GM21528 (cell line): ENCODE data around the gene SMPD3.
A peak's percentile ranks its signal among the peaks of the same experiment; 100 is the strongest.

Experiments used
- ATAC-seq: cut with Tn5 transposase; IDR thresholded peaks from one replicate; pipeline ENCODE4 v1.9.1; 2021; ENCODE audit warnings: mild to moderate bottlenecking, moderate library complexity; ENCODE audit not compliant: unreplicated experiment, low FRiP score

Gene SMPD3

GRCh38 chr16:68473358-68474070 lies 25.2 kb upstream of the SMPD3 start:
- ATAC-seq, result no peak

- ATAC-seq, result no peak
Observed at GRCh38 chr16:68472581-68472980, 24.3 kb upstream of the SMPD3 start.

DNA sequence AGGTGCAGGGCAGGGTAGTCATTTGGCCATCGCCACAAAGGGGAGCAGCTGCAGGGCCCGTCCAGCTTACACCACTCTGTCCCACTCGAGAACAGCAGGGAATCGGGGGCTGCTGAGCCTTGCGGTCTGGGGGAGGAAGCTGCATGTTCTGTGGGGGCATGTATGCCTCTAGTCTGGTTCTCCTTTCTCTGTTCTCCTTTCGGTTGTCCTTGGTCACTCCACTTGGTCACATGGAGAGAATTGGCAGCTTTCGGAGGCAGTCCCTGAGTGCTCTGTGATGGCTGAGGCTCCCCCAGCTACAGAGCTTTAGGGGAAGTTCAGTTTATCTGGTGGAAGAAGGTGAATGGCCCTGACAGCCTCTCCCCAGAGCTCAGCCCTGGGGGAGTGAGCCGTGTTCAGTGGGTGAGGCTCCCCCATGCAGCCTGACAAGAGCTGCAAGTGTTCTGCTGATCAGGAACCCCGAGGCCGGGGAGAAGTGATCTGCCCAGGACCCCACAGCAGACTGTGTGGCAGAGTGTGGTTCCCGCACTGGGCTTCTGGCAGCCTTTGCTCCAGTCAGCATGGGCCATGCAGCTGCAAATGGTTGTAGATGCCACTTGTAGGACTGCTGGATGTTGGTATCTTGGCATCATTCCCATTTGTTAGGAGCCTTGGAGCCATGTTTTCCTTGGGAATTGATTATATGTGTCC lies 22.3 kb upstream of the SMPD3 start:
- peak; percentile 82 for ATAC-seq

- peak; percentile 9 for ATAC-seq
Observed at GRCh38 chr16:68469796-68470460, 21.6 kb upstream of the SMPD3 start.

GRCh38 chr16:68468842-68469241 lies 20.5 kb upstream of the SMPD3 start:
- no peak for ATAC-seq

GRCh38 chr16:68466174-68466573 lies 17.9 kb upstream of the SMPD3 start:
- ATAC-seq, result no peak

DNA sequence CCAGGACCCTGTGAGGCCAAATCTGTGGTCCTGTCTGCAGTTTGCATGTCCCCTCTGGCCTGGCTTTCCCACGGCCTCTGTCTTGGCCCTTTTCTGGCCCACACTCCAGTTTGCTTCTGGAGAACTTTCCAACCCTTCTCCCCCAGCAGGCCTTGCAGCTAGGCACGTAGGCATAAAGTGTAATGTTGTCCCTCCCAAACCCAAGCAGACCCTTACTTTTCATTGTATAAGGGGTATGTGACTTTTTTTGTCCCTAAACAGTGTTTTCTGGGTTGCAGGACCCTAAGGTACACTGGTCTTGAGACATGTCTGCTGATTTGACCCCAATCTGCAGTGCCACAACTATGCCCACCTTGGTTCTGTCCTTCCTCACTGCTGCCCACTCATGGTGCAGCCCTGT lies 15.6 kb upstream of the SMPD3 start:
- ATAC-seq, result no peak

GRCh38 chr16:68460067-68460466 lies 11.8 kb upstream of the SMPD3 start:
- no peak for ATAC-seq

DNA sequence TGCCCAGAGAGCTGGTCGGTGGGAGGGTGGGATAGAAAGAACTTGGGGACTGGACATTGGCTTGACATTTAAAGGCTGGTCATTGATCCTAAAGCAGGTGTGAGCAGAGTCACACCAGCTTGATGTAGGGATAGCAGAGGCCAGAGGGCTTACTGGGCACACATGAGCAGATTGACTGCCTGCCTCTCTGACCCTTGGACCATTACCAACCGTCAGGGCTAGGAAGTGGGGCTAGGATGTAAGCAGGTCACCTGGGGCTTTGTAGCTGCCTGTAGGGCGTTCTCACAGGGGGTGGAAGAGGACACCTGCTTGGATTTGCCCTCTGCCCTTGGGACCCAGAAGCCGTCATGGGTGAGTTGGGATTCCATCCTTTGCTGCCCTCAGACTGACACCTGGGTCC lies 11.1 kb upstream of the SMPD3 start:
- ATAC-seq, result no peak

- no peak for ATAC-seq
Observed at GRCh38 chr16:68458551-68458950, 10.2 kb upstream of the SMPD3 start.

DNA sequence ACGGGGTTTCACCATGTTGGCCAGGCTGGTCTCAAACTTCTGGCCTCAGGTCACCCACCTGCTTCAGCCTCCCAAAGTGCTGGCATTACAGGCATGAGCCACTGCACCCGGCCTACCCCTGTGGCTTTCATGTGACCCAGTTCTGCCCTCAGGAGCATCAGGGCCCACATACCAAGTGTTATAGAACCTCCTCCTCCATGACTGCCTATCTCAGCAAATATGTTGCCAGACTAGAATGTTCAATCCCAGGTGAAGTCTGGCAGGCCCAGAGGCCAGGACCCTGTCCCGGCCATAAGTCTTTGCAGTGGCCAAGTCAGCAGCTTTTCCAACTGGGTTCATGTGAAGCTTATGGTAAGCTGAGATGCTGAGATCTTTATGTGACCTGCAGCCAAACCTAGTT lies 9.8 kb upstream of the SMPD3 start:
- no peak for ATAC-seq

- ATAC-seq, result no peak
Observed at GRCh38 chr16:68455631-68456030, 7.3 kb upstream of the SMPD3 start.

- ATAC-seq, result no peak
Observed at GRCh38 chr16:68454920-68455435, 6.7 kb upstream of the SMPD3 start.

- ATAC-seq, result no peak
Observed at GRCh38 chr16:68453816-68454215, 5.5 kb upstream of the SMPD3 start.

DNA sequence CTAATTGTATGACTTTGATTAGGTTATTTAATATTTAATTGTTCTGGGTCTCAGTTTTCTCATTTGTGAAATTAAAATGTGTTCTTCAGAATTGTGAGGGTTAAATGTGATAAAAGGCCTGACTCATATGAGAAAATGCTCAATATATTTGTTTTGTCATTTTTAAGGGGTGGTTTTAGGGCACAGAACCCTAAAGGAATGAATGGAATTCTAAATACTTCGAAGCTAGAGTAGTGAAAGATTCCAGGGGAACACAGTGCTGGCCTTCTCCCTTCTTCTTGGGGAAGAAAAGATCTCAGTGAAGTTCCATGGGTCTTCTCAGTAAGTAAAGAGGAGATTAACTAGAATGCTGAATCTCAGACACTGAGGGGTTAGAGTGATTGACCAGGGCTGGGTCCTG lies 3.9 kb upstream of the SMPD3 start:
- no peak for ATAC-seq

DNA sequence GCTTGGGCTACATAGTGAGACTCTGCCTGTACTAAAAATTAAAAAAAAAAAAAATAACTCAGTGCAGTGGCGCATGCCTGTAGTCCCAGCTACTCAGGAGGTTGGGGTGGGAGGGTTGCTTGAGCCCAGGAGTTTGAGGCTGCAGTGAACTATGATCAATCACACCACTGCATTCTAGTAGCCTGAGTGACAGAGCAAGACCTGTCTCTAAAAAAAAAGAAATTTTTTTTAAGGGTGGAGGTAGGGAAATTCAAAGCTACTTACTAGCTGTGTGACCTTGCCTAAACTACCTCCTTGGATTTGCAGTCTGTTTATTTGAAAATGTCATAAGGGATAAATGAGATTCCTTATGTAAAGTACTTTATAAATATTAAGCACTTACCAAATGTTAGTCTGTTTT lies 3.4 kb upstream of the SMPD3 start:
- ATAC-seq, result no peak

DNA sequence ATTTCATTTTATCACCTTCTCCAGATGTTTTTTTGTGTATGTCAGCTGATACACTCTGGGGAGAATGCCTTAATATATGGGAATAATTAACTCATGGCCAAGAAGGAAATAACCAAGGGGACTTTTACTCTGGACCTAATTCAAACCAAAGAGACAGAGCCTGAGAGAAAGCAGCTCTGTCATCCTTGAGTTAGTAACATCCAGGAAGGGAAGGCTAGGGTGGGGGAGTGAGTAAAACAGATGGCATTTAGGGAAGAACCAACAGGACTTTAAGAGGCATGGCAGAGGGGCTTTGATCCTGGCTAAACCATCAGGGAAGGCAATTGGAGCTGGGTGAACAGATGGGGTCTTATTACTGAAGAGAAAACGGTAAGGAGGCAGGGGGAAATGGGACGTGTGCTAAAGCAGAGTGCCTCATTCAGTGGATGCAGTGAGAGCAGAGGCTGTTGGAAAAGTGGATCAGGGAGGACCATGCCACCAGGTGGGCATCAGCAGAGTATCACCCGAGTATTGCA lies 2.5 kb upstream of the SMPD3 start:
- no peak for ATAC-seq

DNA sequence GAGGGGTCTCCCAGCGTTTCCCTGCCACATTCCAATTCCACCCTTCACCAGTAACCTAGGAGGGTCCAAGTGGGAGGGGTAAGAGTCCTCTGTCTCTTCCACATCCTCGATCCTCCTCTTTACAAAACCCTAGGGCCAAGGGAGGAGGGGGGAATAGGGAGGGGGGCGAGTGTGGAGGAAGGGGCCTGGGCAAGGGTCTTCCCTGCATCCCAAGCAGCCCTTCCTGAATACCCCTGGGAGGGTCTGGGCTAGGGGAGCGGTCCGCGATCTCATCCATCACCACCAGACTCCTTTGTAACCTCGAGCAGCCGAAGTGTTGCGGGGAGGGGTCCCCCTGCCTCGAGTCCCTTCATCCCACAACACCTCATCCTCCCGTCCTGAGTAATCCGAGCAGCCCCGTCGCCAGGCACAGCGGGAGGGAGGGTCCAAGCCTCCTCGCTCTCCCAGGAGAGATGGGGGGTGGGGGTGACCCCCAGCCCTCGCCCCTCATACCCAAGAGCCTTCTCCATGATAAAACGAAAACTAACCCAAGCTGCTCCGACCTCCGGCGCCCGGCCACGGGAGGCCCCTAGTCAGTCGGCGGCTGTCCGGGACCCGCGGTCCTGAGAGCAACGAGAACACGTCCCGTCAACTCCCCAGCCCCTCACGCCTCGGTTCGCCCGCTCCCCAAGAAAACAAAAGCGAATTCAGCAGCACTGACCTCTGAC lies 502 bp downstream of the SMPD3 start:
- peak; percentile 41 for ATAC-seq

DNA sequence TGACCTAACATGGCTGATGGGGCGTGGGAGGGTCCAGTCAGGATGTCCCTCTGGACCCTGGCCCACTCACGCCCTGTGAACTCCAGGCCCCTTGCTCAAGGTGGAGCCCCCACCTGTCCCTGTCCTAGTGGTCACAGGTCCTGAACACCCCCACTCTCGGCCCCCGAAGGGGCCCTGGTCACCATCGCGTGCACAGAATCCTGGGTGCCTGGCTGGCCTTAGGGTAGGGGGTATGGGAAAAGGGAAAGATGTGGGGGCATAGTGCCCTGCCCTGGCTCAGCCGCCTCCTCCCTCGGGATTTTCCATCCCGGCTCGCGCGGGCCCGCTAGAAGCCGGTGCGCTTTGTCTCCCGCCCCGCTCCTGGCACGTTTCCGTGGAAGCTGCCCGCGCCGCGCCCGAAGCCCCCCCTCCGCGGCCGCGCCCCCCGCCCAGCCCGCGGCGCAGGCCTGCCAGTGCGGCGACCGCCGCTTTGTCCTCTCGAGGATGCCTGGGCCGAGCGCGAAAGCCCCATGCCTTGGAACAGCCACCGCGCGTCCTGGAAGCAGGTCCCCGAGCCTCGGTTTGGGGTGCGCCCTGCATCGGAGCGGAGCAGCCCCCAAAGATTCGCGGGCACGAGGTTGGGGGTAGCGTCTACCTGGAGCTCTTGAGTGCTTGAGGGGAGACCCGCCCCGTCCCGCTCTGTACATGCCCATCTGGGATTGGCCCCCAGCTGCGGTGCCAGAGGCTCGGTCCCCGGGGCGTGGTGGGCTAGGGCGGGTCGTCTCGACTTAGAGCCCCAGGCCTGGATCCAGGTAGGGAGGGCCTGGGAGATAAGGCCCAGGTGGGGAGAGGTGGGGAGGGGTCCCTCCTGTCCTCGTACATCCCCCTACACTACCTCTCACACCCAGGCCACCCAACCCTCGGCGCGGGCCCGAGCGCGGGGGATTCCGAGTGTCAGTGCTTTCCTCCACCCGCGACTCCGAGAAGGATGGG lies 1.3 kb downstream of the SMPD3 start:
- no peak for ATAC-seq

- ATAC-seq, result no peak
Observed at GRCh38 chr16:68445458-68445857, 2.9 kb downstream of the SMPD3 start.
